GM23338 (cell line): ENCODE results near the gene CHST2. TPM values are rescaled to one million over a fixed set of nuclear protein-coding genes. Genes with fewer than 3 reads are reported as not detected.

Experiments used
- ATAC-seq: fragments of 200-7000 bp; cut with Tn5 transposase; 3 replicates; pipeline ENCODE4 v1.9.1; 2020
- DNase-seq: peaks from one replicate; pipeline ENCODE4 v3.0.0-alpha.2; 2015; ENCODE audit warnings: low spot score
- H2AFZ ChIP-seq: fragments of 200-600 bp; sonication (generic); 2 replicates; pipeline ENCODE4 v1.8.0; 2016; ENCODE audit warnings: antibody characterized with exemption, mild to moderate bottlenecking, moderate library complexity
- H3F3A ChIP-seq: fragments of 200-600 bp; sonication (generic); replicated peaks from 2 replicates; pipeline ENCODE4 v1.8.0; 2017; ENCODE audit warnings: antibody characterized with exemption, mixed run types, low read depth
- H3K27ac ChIP-seq: fragments of 200-600 bp; sonication (generic); 2 replicates; pipeline ENCODE4 v1.6.1; 2016; ENCODE audit warnings: low read depth
- H3K27me3 ChIP-seq: fragments of 200-600 bp; sonication (generic); 2 replicates; pipeline ENCODE4 v1.8.0; 2016; ENCODE audit warnings: mild to moderate bottlenecking, mixed run types, moderate library complexity; ENCODE audit not compliant: insufficient read depth
- H3K36me3 ChIP-seq: fragments of 200-600 bp; sonication (generic); 2 replicates; pipeline ENCODE4 v1.8.0; 2016; ENCODE audit warnings: mild to moderate bottlenecking; ENCODE audit not compliant: insufficient read depth
- H3K4me1 ChIP-seq: fragments of 200-600 bp; sonication (generic); 2 replicates; pipeline ENCODE4 v1.8.0; 2016; ENCODE audit warnings: mild to moderate bottlenecking, moderate library complexity; ENCODE audit not compliant: insufficient read depth
- H3K4me2 ChIP-seq: fragments of 200-600 bp; sonication (generic); 2 replicates; pipeline ENCODE4 v1.7.1; 2017; ENCODE audit warnings: mixed run types
- H3K4me3 ChIP-seq: fragments of 200-600 bp; sonication (generic); 2 replicates; pipeline ENCODE4 v1.6.1; 2016; ENCODE audit warnings: mixed run types
- H3K79me2 ChIP-seq: fragments of 200-600 bp; sonication (generic); replicated peaks from 2 replicates; pipeline ENCODE4 v1.8.0; 2017; ENCODE audit warnings: mild to moderate bottlenecking; ENCODE audit not compliant: insufficient read depth
- H3K9me2 ChIP-seq: fragments of 200-600 bp; sonication (generic); 2 replicates; pipeline ENCODE4 v1.8.0; 2017; ENCODE audit not compliant: insufficient read depth
- H4K20me1 ChIP-seq: fragments of 200-600 bp; sonication (generic); replicated peaks from 2 replicates; pipeline ENCODE4 v1.8.0; 2017; ENCODE audit warnings: mild to moderate bottlenecking; ENCODE audit not compliant: insufficient read depth
- H3K27ac Mint-ChIP-seq: 2 replicates; pipeline ENCODE4 v1.8.0; 2020; ENCODE audit warnings: inconsistent platforms, mild to moderate bottlenecking, moderate library complexity, mixed read lengths
- H3K27me3 Mint-ChIP-seq: 3 replicates; pipeline ENCODE4 v1.8.0; 2022; ENCODE audit warnings: low read depth, mild to moderate bottlenecking, moderate library complexity, mixed read lengths, inconsistent platforms; ENCODE audit not compliant: insufficient read depth, poor library complexity
- H3K36me3 Mint-ChIP-seq: 3 replicates; pipeline ENCODE4 v1.8.0; 2021; ENCODE audit warnings: low read depth, mild to moderate bottlenecking, inconsistent platforms, moderate library complexity, mixed read lengths
- H3K4me1 Mint-ChIP-seq: 3 replicates; pipeline ENCODE4 v1.8.0; 2020; ENCODE audit warnings: mild to moderate bottlenecking, inconsistent platforms, mixed read lengths
- H3K4me3 Mint-ChIP-seq: 3 replicates; pipeline ENCODE4 v1.8.0; 2021; ENCODE audit warnings: moderate library complexity, mild to moderate bottlenecking, inconsistent platforms, mixed read lengths
- H3K9me3 Mint-ChIP-seq: 3 replicates; pipeline ENCODE4 v1.8.0; 2020; ENCODE audit warnings: moderate library complexity, mild to moderate bottlenecking, inconsistent platforms, mixed read lengths
- CREB1 ChIP-seq: fragments of 250-450 bp; sonication (Bioruptor Pico); IDR thresholded peaks from 2 replicates; pipeline ENCODE4 v1.5.0; 2020; ENCODE audit warnings: low read depth, mild to moderate bottlenecking, moderate library complexity
- EZH2 ChIP-seq: fragments of 200-600 bp; sonication (generic); IDR thresholded peaks from one replicate; pipeline ENCODE4 v1.8.0; 2017; ENCODE audit warnings: antibody characterized with exemption, mild to moderate bottlenecking, low read depth; ENCODE audit not compliant: unreplicated experiment
- EZH2phosphoT487 ChIP-seq: fragments of 200-600 bp; sonication (generic); IDR thresholded peaks from one replicate; pipeline ENCODE4 v1.8.1; 2018; ENCODE audit warnings: antibody characterized with exemption; ENCODE audit not compliant: unreplicated experiment
- JUNB ChIP-seq: IDR thresholded peaks from one replicate; pipeline ENCODE4 v1.6.1; 2016; ENCODE audit warnings: antibody characterized with exemption; ENCODE audit not compliant: unreplicated experiment
- POLR2AphosphoS5 ChIP-seq: IDR thresholded peaks from 2 replicates; pipeline ENCODE4 v1.6.1; 2016; ENCODE audit warnings: antibody characterized with exemption, low read depth
- REST ChIP-seq: IDR thresholded peaks from one replicate; pipeline ENCODE4 v1.6.1; 2018; ENCODE audit warnings: antibody characterized with exemption; ENCODE audit not compliant: unreplicated experiment
- STAT1 ChIP-seq: IDR thresholded peaks from one replicate; pipeline ENCODE4 v1.6.1; 2016; ENCODE audit warnings: antibody characterized with exemption; ENCODE audit not compliant: unreplicated experiment
- ZNF114 ChIP-seq: fragments of 250-450 bp; sonication (Bioruptor Pico); IDR thresholded peaks from 2 replicates; pipeline ENCODE4 v1.5.0; 2020; ENCODE audit warnings: mild to moderate bottlenecking, moderate library complexity
- ZNF331 ChIP-seq: fragments of 250-450 bp; sonication (Bioruptor Pico); IDR thresholded peaks from 2 replicates; pipeline ENCODE4 v1.5.0; 2020; ENCODE audit warnings: low read depth, mild to moderate bottlenecking, moderate library complexity
- polyA plus RNA-seq: library from polyadenylated mRNA; unstranded; fragments of >200 nt; fragmentation: Nextera tagmentation; extraction: Ambion mirVana; gene quantifications from 2 replicates; pipeline ENCODE4 v1.2.1, GENCODE V29; 2016
- total RNA-seq: library from RNA; depleted of rRNA; stranded (reverse); fragments of >200 nt; shearing (Covaris generic); gene quantifications from 2 replicates; pipeline ENCODE4 v1.2.3, GENCODE V29; 2014
- TF ChIP-seq, protein P1 (sequence below): IDR thresholded peaks from 2 replicates; pipeline ENCODE4 v1.6.1; 2016; ENCODE audit warnings: antibody characterized with exemption

The CHST2 gene
- total and polyA plus RNA-seq, 2 experiments from 2014 or later = 4.1 to 28.3 TPM

- TF ChIP-seq REST (no peak), EZH2phosphoT487 (no peak), STAT1 (no peak), JUNB (no peak), ZNF331 (no peak), CREB1 (CRISPR knock-in tag) (no peak), ZNF114 (CRISPR knock-in tag) (no peak), EZH2 (no peak)
- TF ChIP-seq, protein P1, sequence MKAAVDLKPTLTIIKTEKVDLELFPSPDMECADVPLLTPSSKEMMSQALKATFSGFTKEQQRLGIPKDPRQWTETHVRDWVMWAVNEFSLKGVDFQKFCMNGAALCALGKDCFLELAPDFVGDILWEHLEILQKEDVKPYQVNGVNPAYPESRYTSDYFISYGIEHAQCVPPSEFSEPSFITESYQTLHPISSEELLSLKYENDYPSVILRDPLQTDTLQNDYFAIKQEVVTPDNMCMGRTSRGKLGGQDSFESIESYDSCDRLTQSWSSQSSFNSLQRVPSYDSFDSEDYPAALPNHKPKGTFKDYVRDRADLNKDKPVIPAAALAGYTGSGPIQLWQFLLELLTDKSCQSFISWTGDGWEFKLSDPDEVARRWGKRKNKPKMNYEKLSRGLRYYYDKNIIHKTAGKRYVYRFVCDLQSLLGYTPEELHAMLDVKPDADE = no peak
These were observed 22.8 kb downstream of the CHST2 start (continued) for GRCh38 chr3:143142354-143142753.

DNA sequence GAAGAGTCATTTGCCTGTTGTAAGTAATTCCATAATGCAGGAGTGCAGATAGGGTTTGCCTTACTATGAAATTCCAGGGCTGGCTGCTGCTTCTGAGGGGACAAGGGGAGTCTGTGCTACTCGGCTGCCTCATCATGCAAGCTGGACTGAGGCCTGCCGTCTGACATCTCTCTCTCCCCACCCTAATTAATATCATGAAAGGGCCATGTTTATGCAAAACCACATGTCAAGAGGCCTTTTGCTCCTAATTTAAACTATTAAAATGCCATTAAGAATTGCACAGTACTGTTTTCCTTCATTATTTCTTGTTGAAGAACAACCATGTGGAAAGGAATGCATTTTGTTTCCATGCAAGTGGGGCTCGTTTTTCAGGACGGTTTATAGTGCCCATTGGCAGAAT lies 26.3 kb downstream of the CHST2 start:
- no peak overlapping the region for H3K27ac Mint-ChIP-seq
- H3K4me3 Mint-ChIP-seq = no peak overlapping the region
- no peaks in the 10 kb centered on the region for H3K27me3 Mint-ChIP-seq
- Histone ChIP-seq H3K79me2 (no peaks in the 10 kb centered on the region), H3K9me2 (peaks cover 11% of the 10 kb centered on the region; the same call in 1 of the 2 replicates), H3K4me2 (no peak overlapping the region), H3K27me3 (no peaks in the 10 kb centered on the region), H3K4me3 (no peak overlapping the region), H3F3A (no peaks in the 10 kb centered on the region), H3K36me3 (no peaks in the 10 kb centered on the region), H2AFZ (no peak overlapping the region), H4K20me1 (no peaks in the 10 kb centered on the region), H3K4me1 (no peaks in the 10 kb centered on the region), H3K27ac (no peak overlapping the region)
- ATAC-seq (no peak), DNase-seq (no peak)
- no peaks in the 10 kb centered on the region for H3K36me3 Mint-ChIP-seq
- TF ChIP-seq CREB1 (CRISPR knock-in tag) = no peak
- no peak for TF ChIP-seq POLR2AphosphoS5
- no peak for TF ChIP-seq EZH2phosphoT487
- no peaks in the 10 kb centered on the region for H3K9me3 Mint-ChIP-seq
- H3K4me1 Mint-ChIP-seq = peaks cover 6% of the 10 kb centered on the region; the same call in 2 of the 3 replicates
